Smooth muscle cell (in vitro differentiated cells): Measurements from ENCODE around the gene HDC. TPM values are rescaled to one million over a fixed set of nuclear protein-coding genes. Genes with fewer than 3 reads are reported as not detected.

Experiments used
- DNase-seq: peaks from one replicate; lab custom pipeline; 2025; ENCODE audit not compliant: unreplicated experiment; lab: John Stamatoyannopoulos, UW
- H2AFZ ChIP-seq: fragments of 200-600 bp; sonication (generic); 2 replicates; pipeline ENCODE4 v1.6.0; 2016; ENCODE audit warnings: antibody characterized with exemption, low read depth, mild to moderate bottlenecking
- H3F3A ChIP-seq: fragments of 200-600 bp; sonication (generic); 2 replicates; pipeline ENCODE4 v1.6.0; 2017; ENCODE audit warnings: antibody characterized with exemption, low read depth
- H3K27ac ChIP-seq: fragments of 200-600 bp; sonication (generic); 2 replicates; pipeline ENCODE4 v1.5.1; 2016; ENCODE audit warnings: low read depth, mild to moderate bottlenecking
- H3K27me3 ChIP-seq: fragments of 200-600 bp; sonication (generic); 2 replicates; pipeline ENCODE4 v1.6.1; 2016; ENCODE audit warnings: low read depth, mild to moderate bottlenecking
- H3K36me3 ChIP-seq: fragments of 200-600 bp; sonication (generic); 2 replicates; pipeline ENCODE4 v1.5.1; 2016; ENCODE audit warnings: low read depth
- H3K4me1 ChIP-seq: fragments of 200-600 bp; sonication (generic); 2 replicates; pipeline ENCODE4 v1.5.1; 2016; ENCODE audit warnings: low read depth
- H3K4me2 ChIP-seq: fragments of 200-600 bp; sonication (generic); 2 replicates; pipeline ENCODE4 v1.6.0; 2016; ENCODE audit warnings: mild to moderate bottlenecking
- H3K4me3 ChIP-seq: fragments of 200-600 bp; sonication (generic); 2 replicates; pipeline ENCODE4 v1.5.1; 2016; ENCODE audit warnings: mild to moderate bottlenecking
- H3K79me2 ChIP-seq: fragments of 200-600 bp; sonication (generic); 2 replicates; pipeline ENCODE4 v1.6.0; 2016; ENCODE audit warnings: low read depth, mild to moderate bottlenecking
- H3K9ac ChIP-seq: fragments of 200-600 bp; sonication (generic); 2 replicates; pipeline ENCODE4 v1.6.0; 2016; ENCODE audit warnings: low read depth
- H3K9me3 ChIP-seq: fragments of 200-600 bp; sonication (generic); replicated peaks from 2 replicates; pipeline ENCODE4 v1.5.1; 2016; ENCODE audit warnings: low read depth
- H4K20me1 ChIP-seq: fragments of 200-600 bp; sonication (generic); 2 replicates; pipeline ENCODE4 v1.6.0; 2016; ENCODE audit warnings: low read depth
- WGBS: methylation state at CpG from one replicate; pipeline ENCODE4 v1.1.7; 2016; ENCODE audit warnings: low lambda C conversion rate; 5-methylcytosine and 5-hydroxymethylcytosine counted together
- polyA plus RNA-seq: library from polyadenylated mRNA; unstranded; fragments of >200 nt; fragmentation: Nextera tagmentation; extraction: Ambion mirVana; gene quantifications from 2 replicates; pipeline ENCODE4 v1.2.1, GENCODE V29; 2016
- small RNA-seq: library from RNA; depleted of rRNA; stranded (forward); fragments of <200 nt; gene quantifications from one replicate; pipeline ENCODE3, GENCODE V24; 2014
- total RNA-seq: library from RNA; depleted of rRNA; stranded (reverse); fragments of >200 nt; gene quantifications from 2 replicates; pipeline ENCODE4 v1.2.3, GENCODE V29; 2014
- TF ChIP-seq, protein P1 (sequence below): fragments of 200-600 bp; sonication (generic); IDR thresholded peaks from 2 replicates; pipeline ENCODE4 v1.5.1; 2017; ENCODE audit warnings: borderline replicate concordance, mild to moderate bottlenecking, antibody characterized with exemption; ENCODE audit not compliant: insufficient read depth, poor library complexity, severe bottlenecking

HDC gene
- total and polyA plus RNA-seq, 2 experiments from 2014 or later = not detected

DNA sequence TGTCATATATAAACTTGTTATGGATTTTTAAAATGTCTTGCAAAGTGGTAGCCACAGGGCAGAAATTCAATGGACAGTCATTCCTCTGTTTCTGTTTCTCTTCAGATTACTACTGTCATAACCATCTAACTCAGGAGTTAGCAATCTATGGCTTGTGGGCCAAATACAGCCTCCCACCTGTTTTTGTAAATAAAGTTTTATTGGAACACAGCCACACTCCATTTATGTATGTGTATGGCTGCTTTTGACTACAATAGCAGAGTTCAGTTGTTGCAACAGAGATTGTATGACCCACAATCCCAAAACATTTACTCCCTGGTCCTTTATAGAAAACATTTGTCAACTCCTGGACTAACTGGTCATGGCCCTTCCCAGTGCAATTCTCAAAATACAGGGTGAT is 63.5 kb downstream of the HDC start:
- Histone ChIP-seq H4K20me1 (no peaks in the 10 kb centered on the region), H3K36me3 (no peaks in the 10 kb centered on the region), H3K27ac (no peak overlapping the region), H3K79me2 (no peaks in the 10 kb centered on the region), H3F3A (no peaks in the 10 kb centered on the region), H2AFZ (no peak overlapping the region), H3K9me3 (no peaks in the 10 kb centered on the region), H3K4me1 (no peaks in the 10 kb centered on the region), H3K27me3 (no peaks in the 10 kb centered on the region), H3K4me3 (no peak overlapping the region), H3K9ac (no peak overlapping the region), H3K4me2 (no peak overlapping the region)
- no peak for DNase-seq
- TF ChIP-seq, protein P1, sequence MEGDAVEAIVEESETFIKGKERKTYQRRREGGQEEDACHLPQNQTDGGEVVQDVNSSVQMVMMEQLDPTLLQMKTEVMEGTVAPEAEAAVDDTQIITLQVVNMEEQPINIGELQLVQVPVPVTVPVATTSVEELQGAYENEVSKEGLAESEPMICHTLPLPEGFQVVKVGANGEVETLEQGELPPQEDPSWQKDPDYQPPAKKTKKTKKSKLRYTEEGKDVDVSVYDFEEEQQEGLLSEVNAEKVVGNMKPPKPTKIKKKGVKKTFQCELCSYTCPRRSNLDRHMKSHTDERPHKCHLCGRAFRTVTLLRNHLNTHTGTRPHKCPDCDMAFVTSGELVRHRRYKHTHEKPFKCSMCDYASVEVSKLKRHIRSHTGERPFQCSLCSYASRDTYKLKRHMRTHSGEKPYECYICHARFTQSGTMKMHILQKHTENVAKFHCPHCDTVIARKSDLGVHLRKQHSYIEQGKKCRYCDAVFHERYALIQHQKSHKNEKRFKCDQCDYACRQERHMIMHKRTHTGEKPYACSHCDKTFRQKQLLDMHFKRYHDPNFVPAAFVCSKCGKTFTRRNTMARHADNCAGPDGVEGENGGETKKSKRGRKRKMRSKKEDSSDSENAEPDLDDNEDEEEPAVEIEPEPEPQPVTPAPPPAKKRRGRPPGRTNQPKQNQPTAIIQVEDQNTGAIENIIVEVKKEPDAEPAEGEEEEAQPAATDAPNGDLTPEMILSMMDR = no peak

DNA sequence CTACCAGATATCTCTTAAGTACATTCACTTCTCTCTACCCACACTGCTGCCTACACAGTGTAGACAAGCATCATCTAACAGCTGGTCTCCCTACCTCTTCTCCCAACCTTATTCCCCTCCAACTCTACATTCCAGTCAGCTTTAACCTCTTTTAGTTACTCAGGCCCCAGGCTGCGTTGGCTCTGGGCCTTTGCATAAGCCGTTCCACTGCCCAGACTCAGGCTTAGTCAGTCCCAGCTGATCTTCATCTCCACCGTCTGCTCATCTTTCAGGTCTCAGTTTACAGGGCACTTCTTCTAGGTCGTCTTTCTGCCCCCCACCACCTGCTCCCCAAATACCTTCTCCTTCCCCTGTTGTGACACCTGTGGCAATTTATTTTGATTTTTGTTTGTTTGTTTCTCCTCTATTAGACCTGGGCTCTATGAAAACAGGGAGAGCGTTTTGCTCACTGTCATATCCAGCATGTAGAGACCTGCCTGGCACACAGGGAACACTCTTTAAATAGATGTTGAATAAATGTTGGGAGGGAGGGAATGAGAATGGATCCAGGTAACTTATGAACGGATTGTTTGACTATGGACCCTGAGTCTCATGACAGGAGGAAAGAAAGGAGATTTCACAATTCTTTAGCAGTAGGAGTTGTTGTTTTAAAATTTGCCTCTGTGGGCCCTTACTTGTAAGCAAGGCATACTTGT is 72.5 kb downstream of the HDC start:
- no peaks in the 10 kb centered on the region for H3K79me2 ChIP-seq
- no peak overlapping the region for H3K27ac ChIP-seq

DNA sequence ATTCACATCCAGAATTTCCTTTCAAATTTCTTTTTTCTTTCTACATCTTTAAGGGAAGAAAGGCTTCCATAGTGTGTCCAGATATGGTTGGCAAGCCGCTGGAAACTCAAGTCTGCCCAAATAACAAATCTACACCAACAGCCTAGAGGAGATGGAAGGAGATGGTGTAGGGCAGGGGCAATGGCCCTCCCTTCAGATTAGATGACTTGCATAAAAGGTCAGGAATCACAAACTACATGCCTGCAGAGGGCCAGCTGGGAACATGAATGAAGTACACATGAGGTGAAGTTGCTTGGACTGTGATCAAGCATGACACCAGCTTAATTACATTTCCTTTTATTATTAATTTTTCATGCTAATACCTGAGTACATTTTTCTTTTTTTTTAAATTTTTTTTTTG is 73.4 kb downstream of the HDC start:
- no peak for DNase-seq
- H3K36me3 ChIP-seq = no peaks in the 10 kb centered on the region
- H3K4me2 ChIP-seq = no peak overlapping the region
- TF ChIP-seq, protein P1 = no peak
- no peaks in the 10 kb centered on the region for H3K9me3 ChIP-seq
- WGBS = 84% methylated on average over 1 of the region's 1 CpG
- H2AFZ ChIP-seq = no peak overlapping the region
- H3K4me1 ChIP-seq = no peaks in the 10 kb centered on the region
- H3K27me3 ChIP-seq = peaks cover 12% of the 10 kb centered on the region
- no peaks in the 10 kb centered on the region for H4K20me1 ChIP-seq
- H3K9ac ChIP-seq = no peak overlapping the region
- H3F3A ChIP-seq = no peaks in the 10 kb centered on the region
- H3K4me3 ChIP-seq = no peak overlapping the region
- H3K79me2 ChIP-seq = no peaks in the 10 kb centered on the region
- no peak overlapping the region for H3K27ac ChIP-seq

More for the DNA sequence above, 72.5 kb downstream of the HDC start:
- TF ChIP-seq, protein P1 = no peak
- no peaks in the 10 kb centered on the region for H3F3A ChIP-seq
- H4K20me1 ChIP-seq = no peaks in the 10 kb centered on the region
- no peak overlapping the region for H3K4me2 ChIP-seq
- no peak overlapping the region for H2AFZ ChIP-seq
- H3K9me3 ChIP-seq = no peaks in the 10 kb centered on the region
- no peaks in the 10 kb centered on the region for H3K4me1 ChIP-seq
- H3K27me3 ChIP-seq = peaks cover 12% of the 10 kb centered on the region
- H3K9ac ChIP-seq = no peak overlapping the region
- 78% methylated on average over 6 of the region's 6 CpGs for WGBS
- no peak for DNase-seq
- no peak overlapping the region for H3K4me3 ChIP-seq
- no peaks in the 10 kb centered on the region for H3K36me3 ChIP-seq

Small RNA genes lying within 50 kb of the gene (small RNA-seq; reads per million reads assigned to genes)
- gene RF00019 = not detected

Other genes starting within 250 kb of the HDC start
- 60.5 and 63.9 TPM in 2 replicates for gene ATP8B4, start 146.5 kb downstream of the HDC start, total RNA-seq
- gene ATP8B4, start 146.5 kb downstream of the HDC start, polyA plus RNA-seq = 21.7 and 25.5 TPM in 2 replicates
- 0.31 and 1.6 TPM in 2 replicates for gene SLC27A2, start 83.5 kb downstream of the HDC start, total RNA-seq
- gene SLC27A2, start 83.5 kb downstream of the HDC start, polyA plus RNA-seq = 0.21 TPM in 1 of 2 replicates, not detected in the other
- 49.3 and 49.7 TPM in 2 replicates for gene GABPB1, start 89.5 kb upstream of the HDC start, total RNA-seq
- 21.6 and 24.1 TPM in 2 replicates for gene GABPB1, start 89.5 kb upstream of the HDC start, polyA plus RNA-seq
- gene USP8, start 158.7 kb upstream of the HDC start, total RNA-seq = 50.4 and 69.9 TPM in 2 replicates
- 38.3 and 46.0 TPM in 2 replicates for gene USP8, start 158.7 kb upstream of the HDC start, polyA plus RNA-seq